Measurements from ENCODE around the gene FABP6.

GRCh38 chr5:160192424-160192823 lies 36.9 kb upstream of the FABP6 start:
- no peak for TF ChIP-seq CTCF (IDR thresholded peaks at IDR 0.05)
- no peak for TF ChIP-seq ZFX (IDR thresholded peaks at IDR 0.05; ENCODE audit: borderline replicate concordance)
